Left renal cortex interstitium (tissue), 4 donors: Measurements from ENCODE around the gene NCK2. TPM values are rescaled to one million over a fixed set of nuclear protein-coding genes. Genes with fewer than 3 reads are reported as not detected.

Experiments used
- DNase-seq, 4 donors: peaks; one replicate each; pipeline ENCODE4 v3.0.0-alpha.2; 2013; ENCODE audit warnings: low read depth in 4 of 4, low spot score in 2 of 4, missing footprints in 1 of 4
- polyA plus RNA-seq, 4 donors: library from polyadenylated mRNA; unstranded; fragments of 120-200 nt; gene quantifications; one replicate each; pipeline ENCODE4 v1.2.1, GENCODE V29; 2013; ENCODE audit not compliant: insufficient read length in 4 of 4

NCK2 gene
- polyA plus RNA-seq, 4 donors = 62.5 to 69.4 (median 66.2) TPM

DNA sequence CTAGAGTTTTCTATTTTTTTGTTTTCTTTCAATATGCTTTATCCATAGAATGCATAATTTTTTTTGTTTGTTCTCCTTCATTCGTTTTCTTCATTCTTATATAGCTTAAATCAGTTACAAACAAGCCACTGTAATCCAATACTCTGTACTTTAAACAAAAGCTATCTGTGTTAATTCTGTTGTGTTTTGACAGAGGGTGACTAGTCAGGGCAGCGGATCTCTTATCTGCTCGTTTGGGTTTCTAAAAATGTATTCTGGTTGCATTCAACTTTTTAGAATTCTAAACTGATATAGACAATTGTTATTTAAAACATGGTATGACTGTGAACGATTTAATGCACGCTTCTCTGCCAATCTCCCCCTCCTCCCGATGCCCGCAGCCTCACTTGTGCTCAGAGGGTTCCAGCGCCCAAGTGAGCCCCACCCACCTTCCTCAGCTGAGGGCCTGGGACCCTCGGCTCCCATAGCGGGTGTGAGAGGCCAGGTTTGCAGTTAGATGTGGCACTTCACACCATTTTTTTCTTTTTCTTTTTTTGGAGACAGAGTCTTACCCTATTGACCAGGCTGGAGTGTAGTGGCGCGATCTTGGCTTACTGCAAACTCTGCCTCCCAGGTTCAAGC lies 44.1 kb downstream of the NCK2 start:
- DNase-seq = no peak

DNA sequence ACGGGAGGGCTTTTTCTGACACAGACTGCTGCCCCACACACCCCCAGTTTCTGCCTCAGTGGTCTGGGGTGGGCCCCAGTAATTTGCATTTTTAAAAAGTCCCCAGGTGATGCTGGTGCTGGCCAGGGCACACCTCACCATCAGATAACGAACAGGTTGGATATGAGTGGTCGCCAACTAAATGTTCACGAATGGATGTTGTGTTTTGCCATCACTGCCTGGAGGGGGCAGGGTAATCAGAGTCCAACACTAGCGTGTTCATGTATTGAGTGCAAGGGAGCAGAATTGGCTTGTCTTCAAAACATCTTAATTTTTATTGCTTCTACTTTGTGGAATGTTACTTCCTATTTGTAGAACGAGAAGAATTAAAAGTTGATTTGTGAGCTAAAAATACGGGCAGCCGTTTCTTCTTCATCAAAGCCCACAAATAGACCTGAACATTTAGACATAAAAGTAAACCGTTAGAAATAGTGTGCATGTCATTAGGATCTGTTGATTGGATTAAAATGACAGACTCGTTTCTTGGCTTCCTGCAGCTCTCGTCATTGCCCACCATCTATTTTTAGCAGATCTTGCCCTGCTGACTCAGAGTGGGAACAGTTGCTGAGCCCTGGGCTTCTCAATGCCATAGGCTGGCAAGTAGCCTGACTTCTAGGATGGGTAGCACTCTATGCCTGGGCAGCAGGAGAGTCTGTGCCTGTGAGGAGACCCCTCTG lies 45.2 kb downstream of the NCK2 start:
- DNase-seq = peak in 1 of 4 donors; percentile 42

DNA sequence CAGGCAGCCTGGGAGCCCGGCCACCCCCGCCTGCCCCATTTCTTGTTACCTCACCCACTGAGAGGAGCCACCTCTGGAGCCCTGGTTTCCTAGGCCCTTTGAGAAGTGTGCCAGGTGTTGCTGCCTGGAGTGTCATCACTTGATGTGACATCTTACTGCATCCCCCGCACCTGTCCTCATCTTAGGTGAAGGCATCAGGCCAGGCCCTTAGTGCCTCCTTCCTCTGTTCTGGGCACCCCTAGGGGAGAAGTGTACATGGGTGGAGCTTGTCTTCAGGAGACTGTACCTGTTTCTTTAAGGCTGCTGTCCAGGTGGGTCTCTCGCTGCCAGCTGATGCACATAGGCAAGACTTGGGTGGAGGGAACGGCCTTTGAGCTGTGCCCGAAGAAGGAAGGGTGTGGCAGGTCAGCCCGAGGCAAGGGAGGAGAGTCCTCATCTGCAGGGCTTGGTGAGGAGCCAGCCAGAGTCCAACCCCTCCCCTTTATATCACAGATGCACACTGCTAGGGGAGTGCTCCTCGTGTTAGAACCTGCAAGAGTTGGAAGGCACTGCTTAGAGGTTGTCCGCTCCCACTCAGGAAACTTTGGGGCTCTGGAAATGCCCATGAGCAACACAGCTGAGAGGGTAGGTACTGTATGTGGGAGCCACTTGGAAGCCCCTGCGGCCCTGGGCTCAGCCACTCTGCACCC lies 45.9 kb downstream of the NCK2 start:
- DNase-seq = no peak

DNA sequence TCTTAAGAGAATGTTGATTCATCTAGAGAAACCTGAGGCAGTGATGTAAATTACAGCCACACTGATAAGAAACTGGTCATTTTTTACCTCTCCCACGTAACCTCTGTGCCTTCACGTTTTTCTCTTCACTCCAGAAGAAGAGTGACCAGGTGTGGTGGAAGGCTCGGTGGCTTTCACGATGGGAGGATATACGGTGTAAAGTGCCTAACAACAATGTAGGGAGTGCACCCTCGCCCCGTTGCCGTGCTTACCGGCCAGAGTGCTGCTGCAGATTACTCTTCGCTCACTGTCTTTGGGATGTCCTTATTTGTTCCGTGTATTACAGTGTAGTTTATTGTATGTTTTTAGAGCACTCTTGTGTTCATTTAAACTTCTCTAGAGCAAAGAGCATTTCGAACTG lies 46.5 kb downstream of the NCK2 start:
- DNase-seq = no peak

DNA sequence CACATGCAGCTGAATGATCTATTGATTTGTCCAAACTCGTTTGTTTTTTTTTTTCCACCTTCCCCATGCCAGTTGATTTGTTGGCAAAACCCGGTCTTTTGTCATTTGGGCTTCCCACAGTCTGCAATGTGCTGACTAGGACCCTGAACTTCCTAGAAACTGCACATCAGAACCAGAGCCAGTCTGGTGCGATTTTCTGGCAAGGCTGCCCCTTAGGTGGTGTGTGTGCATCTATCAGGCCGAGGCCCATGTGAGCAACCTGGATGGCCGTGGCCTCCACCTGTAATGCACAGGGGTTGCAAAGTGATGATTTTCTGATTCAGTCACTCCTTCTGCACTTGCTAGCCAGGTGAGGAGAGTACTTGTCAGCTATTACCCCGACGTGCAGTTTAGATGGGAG lies 47.8 kb downstream of the NCK2 start:
- no peak for DNase-seq

DNA sequence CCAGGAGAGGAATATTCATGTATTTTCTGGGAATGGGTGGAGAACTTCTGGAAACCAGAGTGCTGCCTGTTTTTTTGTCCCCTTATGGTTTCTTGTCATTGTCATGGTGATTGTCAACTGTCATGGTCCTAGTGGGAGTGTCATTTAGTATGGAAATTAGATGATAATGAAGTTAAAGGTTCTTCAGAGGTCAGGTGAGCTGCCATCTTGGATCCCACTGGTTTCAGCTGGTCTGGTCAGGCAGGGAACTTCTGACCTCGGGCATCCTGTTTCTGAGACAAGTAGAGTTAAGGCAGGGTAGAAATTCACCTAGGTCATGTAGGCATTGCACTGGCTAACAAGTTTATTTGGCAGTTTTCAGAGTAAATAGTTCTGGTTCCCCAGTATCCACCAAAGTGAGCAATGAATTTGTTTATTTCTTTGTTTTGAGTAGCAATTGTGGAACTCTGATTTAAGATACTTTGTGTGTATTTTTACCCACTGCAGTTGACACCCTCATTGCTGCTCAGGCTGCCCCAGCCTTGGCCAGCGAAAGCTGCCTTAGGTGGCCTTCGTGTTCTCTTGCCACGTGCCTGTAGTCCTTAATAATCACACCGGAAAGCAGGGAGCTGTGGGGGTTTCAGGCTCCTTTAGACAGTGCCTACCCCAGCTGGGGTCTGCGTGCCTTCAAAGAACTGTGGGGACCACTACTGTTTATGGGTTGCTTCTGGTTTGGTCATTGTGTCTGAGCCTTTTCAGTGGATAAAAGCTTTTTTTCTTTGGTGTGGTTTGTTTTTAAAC lies 48.7 kb downstream of the NCK2 start:
- no peak for DNase-seq

DNA sequence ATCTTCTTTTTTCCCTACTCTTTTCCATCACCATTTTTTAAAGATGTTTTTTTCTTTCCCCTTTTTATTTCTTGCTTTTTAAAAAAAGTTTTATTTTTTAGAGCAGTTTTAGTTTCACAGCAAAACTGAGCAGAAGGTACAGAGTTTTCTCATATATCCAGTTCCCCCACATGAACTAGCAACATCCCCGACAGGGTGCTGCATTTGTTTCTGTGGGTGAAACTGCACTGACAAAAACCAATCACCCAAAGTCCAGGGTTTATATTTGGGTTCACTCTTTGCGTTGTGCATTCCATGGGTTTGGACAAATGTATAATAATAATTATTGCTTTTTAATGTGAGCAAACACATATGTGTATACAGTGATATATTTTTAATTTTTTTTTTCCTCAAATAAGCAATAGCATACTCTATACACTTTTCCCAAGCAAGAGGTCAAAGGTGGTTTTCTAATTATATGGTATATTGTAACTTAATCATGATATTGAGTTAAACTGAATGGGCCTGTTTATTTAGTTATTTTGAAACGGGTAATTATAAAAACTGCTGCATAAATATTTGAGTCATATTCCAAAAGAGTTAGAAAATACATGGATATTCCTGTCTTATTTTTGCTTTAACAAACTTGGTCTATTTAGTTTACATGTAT lies 50.3 kb downstream of the NCK2 start:
- no peak for DNase-seq

DNA sequence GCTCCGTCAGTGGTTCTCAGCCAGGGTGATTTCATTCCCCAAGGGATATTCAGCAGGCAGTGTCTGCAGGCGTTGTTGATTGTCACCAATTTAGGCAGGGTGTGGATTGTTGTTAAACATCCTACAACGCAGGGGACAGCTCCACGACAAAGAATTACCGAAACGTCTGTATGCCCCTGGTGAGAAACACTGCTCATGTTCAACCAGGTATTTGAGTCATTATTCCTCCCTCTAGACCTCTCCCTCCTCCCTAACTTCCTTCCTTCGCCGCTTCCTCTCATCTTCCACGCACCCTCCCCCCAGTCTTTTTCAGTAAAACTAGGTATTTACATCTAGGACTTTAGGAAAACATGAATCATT lies 50.8 kb downstream of the NCK2 start:
- no peak for DNase-seq

DNA sequence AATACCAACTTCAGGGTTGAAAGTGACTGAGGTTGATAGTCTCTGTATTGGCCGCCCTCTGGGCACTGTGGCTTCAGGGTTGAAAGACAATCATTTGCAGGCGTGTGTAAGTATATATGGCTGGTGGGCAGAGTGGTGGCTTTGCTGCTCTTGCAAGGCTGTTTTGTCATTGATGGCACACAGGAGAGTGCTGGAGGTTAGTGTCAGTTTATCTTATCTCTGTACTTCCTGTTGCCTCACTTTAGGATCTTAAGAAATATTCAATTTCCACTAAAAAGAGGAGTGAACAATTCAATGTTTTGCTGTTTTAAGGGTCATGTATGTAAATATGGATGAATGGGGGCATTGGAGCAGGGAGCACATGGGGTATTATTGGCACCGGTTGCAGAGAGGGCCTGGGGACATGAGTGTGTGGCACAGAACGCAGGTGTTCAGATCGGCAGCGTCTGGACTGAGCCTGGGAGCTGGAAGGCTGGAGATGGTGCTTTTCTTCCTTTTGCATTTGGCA lies 51.5 kb downstream of the NCK2 start:
- no peak for DNase-seq

DNA sequence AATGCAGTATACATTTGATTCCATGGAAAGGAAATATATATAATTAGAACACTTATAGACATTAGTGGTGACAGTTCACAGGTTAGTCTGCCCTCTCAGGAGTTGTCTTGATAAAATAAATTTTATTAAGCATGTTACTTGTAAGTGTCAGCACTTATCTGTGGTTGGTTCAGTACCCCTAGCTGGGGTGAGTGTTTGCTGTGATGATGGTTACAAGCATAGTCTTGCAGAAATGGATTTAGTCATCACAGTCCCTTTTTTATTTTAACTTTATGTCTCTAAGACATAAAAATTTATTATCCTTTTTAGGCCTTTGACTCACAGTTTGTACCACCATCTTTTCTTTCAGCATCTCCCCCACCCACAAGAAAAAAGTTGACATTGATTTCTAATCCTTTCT lies 52.1 kb downstream of the NCK2 start:
- DNase-seq = no peak

DNA sequence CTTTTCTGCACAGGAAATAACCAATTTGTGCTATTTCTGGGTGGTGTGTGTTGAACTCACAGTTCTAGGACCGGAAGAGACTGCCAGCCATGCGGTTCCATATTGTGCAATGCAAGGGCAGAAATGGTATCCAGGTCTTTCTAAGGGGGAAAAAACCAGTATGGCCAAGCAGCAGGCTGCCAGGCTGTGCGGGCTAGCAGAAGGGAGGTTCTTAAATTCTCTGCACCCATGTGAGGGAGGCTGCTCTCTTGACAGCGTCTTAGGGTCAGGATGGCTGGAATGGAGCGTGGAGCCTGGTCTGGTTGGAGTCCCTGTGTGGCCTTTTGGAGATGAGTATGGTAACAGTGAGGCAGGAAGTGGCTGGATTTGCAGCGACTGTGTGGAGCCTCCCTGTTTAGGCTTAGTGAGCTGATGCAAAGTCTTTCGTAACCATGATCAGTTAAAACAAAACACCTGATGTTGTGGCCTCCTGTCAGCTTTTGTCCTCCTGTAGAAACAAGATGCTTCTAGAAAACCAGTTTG lies 52.6 kb downstream of the NCK2 start:
- DNase-seq = no peak

DNA sequence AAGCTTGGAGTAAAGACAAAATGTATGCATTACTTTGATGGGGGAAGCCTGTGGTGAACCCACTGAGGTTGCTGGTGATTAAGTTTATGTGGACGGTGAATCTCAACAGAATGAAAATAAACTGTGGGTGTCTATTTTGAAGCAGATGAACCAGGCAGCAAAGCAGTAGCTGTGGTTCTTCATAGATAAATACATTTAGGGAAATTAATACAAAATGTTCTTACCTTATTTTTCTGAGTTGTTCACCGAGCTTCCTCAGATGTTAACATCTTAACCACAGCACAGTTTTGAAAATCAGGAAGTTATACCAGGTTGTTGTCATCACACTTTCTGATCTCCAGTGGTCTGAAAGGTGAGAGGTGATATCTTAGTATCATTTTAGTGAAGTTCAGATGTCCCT lies 53.9 kb downstream of the NCK2 start:
- DNase-seq = no peak

DNA sequence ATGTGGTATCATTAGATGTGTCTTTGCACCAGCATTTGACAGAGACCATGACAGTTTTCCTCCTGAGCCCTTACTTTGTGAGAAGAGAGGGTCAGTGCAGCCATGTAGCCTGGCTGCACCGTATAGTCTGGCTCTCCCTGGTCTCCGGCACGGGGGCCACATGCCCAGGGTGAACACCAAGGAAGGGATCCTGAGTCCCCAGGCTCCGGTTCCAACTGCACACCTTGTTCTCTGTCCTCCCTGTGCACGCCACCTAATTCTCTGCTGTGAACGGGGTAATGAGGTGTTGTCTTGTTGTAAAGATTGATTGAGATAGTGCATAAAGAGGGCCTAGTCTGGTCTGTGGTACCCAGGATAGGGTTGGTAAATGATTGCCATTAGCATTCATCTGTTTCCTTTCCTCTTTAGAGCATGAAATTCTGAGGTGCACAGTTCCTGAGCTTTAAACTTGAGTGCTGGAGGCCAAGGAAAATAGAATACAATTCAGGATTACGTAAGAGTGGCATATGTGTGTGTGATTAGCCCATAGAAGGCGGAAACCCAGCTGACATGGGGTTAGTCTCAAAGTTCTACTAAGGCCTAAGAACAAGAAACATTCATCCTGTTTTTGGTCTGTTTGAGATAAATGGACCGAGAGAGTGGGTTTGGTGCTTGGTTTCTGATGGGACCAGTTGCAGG lies 55.5 kb downstream of the NCK2 start:
- DNase-seq = no peak

DNA sequence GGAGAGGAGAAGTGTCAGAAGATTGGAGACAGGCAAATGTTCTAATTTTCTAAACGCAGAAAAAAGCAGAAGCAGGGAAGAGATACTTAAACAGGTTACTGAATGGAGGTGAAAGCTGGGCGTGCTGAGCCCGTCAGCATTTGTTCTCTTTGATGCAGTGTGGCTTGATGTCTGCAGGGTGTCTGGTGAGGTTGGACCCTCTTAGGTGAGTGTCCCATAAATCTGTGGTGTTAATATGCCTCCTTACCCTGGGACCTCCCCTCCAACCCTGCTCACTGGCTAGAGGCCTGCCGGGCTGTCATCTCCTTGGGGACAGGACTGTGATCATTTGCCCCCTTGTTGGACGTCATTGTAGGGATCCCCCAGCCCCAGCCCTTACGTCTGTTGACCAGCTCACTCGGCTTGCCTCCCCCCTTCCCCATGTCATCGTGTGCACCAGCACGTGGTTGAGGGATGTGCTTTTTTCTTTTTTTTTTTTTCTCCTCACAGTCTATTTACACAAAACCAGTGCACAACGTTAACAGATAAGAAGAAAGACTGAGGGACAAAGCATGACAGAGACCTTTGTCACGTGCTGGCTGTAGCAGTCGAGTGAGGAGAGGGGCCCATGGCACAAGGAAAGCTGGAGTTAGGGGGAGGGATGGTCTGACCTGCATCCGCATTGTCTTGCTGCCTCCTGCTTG lies 56.4 kb downstream of the NCK2 start:
- no peak for DNase-seq

DNA sequence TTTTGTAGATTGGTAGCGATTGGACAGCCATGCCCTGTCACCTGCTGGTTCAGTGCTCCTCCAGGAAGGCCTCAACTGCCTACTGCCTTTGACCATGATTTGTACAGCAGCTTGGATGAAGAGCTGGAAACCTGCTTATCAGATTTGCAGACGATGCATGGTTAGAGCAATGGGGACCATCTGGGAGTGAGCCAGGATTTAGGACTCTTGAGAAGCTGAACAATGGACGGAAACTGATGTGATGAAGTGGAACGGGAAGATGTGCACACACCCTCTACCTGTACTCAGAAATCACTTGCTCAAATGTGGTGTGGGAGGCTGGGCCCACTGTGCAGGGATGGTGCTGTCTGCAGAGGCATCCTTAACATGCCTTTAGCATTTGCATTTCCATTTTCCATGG lies 57.2 kb downstream of the NCK2 start:
- DNase-seq = no peak

DNA sequence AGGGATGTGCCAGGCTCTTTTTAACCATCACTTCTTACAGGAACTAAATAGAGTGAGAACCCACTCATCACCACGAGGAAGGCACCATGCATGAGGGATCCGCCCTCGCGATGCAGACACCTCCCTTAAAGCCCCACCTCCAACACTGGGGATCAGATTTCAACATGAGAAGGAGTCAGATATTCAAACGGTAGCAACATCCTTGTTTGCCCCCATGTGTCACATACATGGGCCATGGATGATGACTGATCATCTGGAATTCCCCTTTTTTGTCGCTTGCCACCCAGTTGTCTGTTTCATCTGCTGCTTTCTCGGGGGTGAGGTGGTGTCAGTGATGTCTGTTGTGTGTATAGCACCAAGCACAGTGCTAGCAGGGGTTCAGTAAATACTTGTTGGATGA lies 57.9 kb downstream of the NCK2 start:
- DNase-seq = no peak

DNA sequence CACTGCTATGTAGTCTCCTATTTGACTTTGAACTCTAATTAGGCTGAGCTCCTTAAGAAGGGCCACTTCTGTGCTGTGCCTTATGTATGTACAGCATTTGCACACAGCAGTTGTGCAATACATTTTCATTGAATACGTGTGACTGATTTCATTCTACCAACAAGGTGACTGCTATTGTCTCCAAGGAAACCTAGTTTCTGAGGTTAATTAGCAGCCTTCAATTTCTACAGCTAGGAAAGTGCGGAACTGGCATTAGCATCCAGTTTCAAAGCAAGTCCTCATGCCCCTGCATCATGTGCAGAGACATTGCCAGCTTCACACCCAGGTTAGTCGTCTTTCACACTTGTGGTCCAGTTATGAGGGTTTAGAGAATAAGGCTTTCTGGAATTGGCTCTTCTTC lies 58.6 kb downstream of the NCK2 start:
- no peak for DNase-seq

DNA sequence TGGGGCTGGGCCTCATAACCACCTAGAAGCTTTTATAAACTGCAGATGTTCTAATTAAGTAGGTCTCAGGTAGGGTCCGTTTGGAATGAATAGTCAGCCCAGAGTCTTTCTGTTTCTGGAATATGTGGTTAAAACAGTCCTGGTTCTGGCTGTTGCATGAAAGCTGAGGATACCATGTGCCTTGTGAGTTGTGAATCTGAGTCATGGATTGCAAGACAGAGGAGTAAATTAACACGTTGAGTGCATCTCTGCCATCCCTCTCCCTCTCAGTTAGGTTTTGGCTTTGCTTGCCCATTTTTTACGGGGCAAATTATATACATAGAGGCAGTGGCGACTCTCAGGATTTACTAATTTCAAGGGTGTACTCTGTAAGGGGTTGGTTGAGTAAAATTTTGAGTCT lies 59.1 kb downstream of the NCK2 start:
- no peak for DNase-seq

DNA sequence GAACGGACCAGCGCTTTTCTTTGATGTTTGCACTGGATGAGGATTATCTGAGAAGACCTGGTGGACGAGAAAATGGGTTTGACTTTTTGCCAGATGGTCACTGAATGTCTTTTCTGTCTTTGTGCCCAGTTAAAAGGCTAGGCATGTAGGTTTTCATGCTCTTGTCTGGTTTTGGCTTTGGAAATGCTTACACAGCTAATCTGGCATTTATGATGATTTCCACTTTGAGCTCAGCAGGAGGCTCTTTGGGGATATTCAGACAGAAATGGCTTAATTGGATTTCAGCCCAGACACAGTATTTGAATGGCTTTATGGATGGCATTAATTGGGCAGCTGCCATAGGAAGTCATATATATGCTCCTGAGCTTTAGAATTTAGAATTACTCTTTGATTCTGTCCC lies 59.6 kb downstream of the NCK2 start:
- no peak for DNase-seq
